ENCODE data around the gene IL1R1.

- TF ChIP-seq CTCF (IDR thresholded peaks at IDR 0.05 in 8 of 11, conservative IDR thresholded peaks at IDR 0.05 in 3 of 11) (no peak), POLR2A (IDR thresholded peaks at IDR 0.05) (no peak), POLR2AphosphoS5 (IDR thresholded peaks at IDR 0.05) (no peak)
Measured at GRCh38 chr2:102204638-102205037, 62.1 kb downstream of the IL1R1 start.

All from spleen (tissue), 7 donors.